GM18502 (cell line): ENCODE results near the gene HMGXB3.

Source experiments
- ATAC-seq: cut with Tn5 transposase; IDR thresholded peaks from one replicate; pipeline ENCODE4 v1.9.1; 2021; ENCODE audit warnings: mild to moderate bottlenecking; ENCODE audit not compliant: unreplicated experiment, poor library complexity

Gene HMGXB3

GRCh38 chr5:150000256-150000989 is at the start of gene HMGXB3, which contains the start of gene TIGD6:
Gene HMGXB3, plus strand, starts transcription at chr5:150000739. Its CDS starts 4,114 bp downstream, at chr5:150004853.
Gene TIGD6, minus strand, starts transcription at chr5:150000654. Its CDS starts 4,306 bp downstream, at chr5:149996348.
- ATAC-seq = peak; percentile 93

- no peak for ATAC-seq
Measured at GRCh38 chr5:149951138-149951749, 49.3 kb upstream of the HMGXB3 start.

GRCh38 chr5:149953436-149954121 is 47.0 kb upstream of the HMGXB3 start:
- ATAC-seq = no peak

GRCh38 chr5:149954798-149955197 is 45.7 kb upstream of the HMGXB3 start:
- ATAC-seq = no peak

- ATAC-seq = no peak
Measured at GRCh38 chr5:149956685-149957084, 43.9 kb upstream of the HMGXB3 start.

GRCh38 chr5:149957855-149958254 is 42.7 kb upstream of the HMGXB3 start:
- no peak for ATAC-seq

GRCh38 chr5:149959406-149960236 is 40.9 kb upstream of the HMGXB3 start:
- ATAC-seq = peak; percentile 21

GRCh38 chr5:149960272-149961185 is 40.0 kb upstream of the HMGXB3 start, which contains the start of gene SLC26A2:
Gene SLC26A2, plus strand, starts transcription at chr5:149960758. Its CDS starts 16,895 bp downstream, at chr5:149977653.
- ATAC-seq = peak; percentile 98

GRCh38 chr5:149961186-149961685 is 39.3 kb upstream of the HMGXB3 start:
- ATAC-seq = no peak

- ATAC-seq = no peak
Measured at GRCh38 chr5:149961957-149962409, 38.6 kb upstream of the HMGXB3 start.

GRCh38 chr5:149962601-149963300 is 37.8 kb upstream of the HMGXB3 start:
- no peak for ATAC-seq

- ATAC-seq = no peak
Measured at GRCh38 chr5:149963729-149964128, 36.8 kb upstream of the HMGXB3 start.

GRCh38 chr5:149966946-149967345 is 33.6 kb upstream of the HMGXB3 start:
- no peak for ATAC-seq

GRCh38 chr5:149969181-149969930 is 31.2 kb upstream of the HMGXB3 start:
- ATAC-seq = no peak

- no peak for ATAC-seq
Measured at GRCh38 chr5:149975409-149975808, 25.1 kb upstream of the HMGXB3 start.

GRCh38 chr5:149979896-149980295 is 20.6 kb upstream of the HMGXB3 start:
- no peak for ATAC-seq

GRCh38 chr5:149981206-149981605 is 19.3 kb upstream of the HMGXB3 start:
- no peak for ATAC-seq

GRCh38 chr5:149982505-149982904 is 18.0 kb upstream of the HMGXB3 start:
- no peak for ATAC-seq
